Loucy (cell line): ENCODE measurements around the gene MST1.

Experiments used
- H2AFZ ChIP-seq: fragments of 200-600 bp; sonication (generic); 2 replicates; pipeline ENCODE4 v1.6.0; 2016; ENCODE audit warnings: antibody characterized with exemption, mild to moderate bottlenecking, low read length, moderate library complexity
- H3F3A ChIP-seq: fragments of 200-600 bp; 2 replicates; pipeline ENCODE4 v1.6.0; 2016; ENCODE audit warnings: antibody characterized with exemption, low read depth, mild to moderate bottlenecking
- H3K27me3 ChIP-seq: fragments of 200-600 bp; sonication (generic); 2 replicates; pipeline ENCODE4 v1.6.1; 2014; ENCODE audit warnings: low read length, mild to moderate bottlenecking; ENCODE audit not compliant: insufficient read depth, poor library complexity, severe bottlenecking
- H3K36me3 ChIP-seq: fragments of 200-600 bp; sonication (generic); 2 replicates; pipeline ENCODE4 v1.6.1; 2016; ENCODE audit warnings: low read length; ENCODE audit not compliant: insufficient read depth
- H3K4me1 ChIP-seq: fragments of 200-600 bp; sonication (generic); 2 replicates; pipeline ENCODE4 v1.5.1; 2014; ENCODE audit warnings: low read length, mild to moderate bottlenecking; ENCODE audit not compliant: insufficient read depth, poor library complexity, severe bottlenecking
- H3K4me2 ChIP-seq: fragments of 200-600 bp; sonication (generic); 2 replicates; pipeline ENCODE4 v1.6.0; 2014; ENCODE audit warnings: antibody characterized with exemption, low read length, low read depth, mild to moderate bottlenecking; ENCODE audit not compliant: poor library complexity, severe bottlenecking
- H3K4me3 ChIP-seq: fragments of 200-600 bp; sonication (generic); 2 replicates; pipeline ENCODE4 v1.5.1; 2014; ENCODE audit warnings: low read length, mild to moderate bottlenecking, mixed read lengths; ENCODE audit not compliant: poor library complexity, severe bottlenecking
- H3K79me2 ChIP-seq: fragments of 200-600 bp; sonication (generic); 2 replicates; pipeline ENCODE4 v1.6.1; 2014; ENCODE audit warnings: low read length; ENCODE audit not compliant: insufficient read depth
- H3K9ac ChIP-seq: fragments of 200-600 bp; sonication (generic); 2 replicates; pipeline ENCODE4 v1.6.0; 2014; ENCODE audit warnings: mild to moderate bottlenecking, low read depth, low read length, moderate library complexity; ENCODE audit not compliant: poor library complexity, severe bottlenecking
- H3K9me2 ChIP-seq: fragments of 200-600 bp; sonication (generic); replicated peaks from 2 replicates; pipeline ENCODE4 v1.6.1; 2016; ENCODE audit warnings: low read depth, low read length, mixed read lengths
- H3K9me3 ChIP-seq: fragments of 200-600 bp; sonication (generic); 2 replicates; pipeline ENCODE4 v1.6.1; 2014; ENCODE audit warnings: mild to moderate bottlenecking, antibody characterized with exemption, low read length, low read depth; ENCODE audit not compliant: insufficient read depth
- H4K20me1 ChIP-seq: fragments of 200-600 bp; sonication (generic); 2 replicates; pipeline ENCODE4 v1.6.0; 2014; ENCODE audit warnings: antibody characterized with exemption, low read length, mild to moderate bottlenecking; ENCODE audit not compliant: insufficient read depth, poor library complexity, severe bottlenecking
- CTCF ChIP-seq: fragments of 200-600 bp; sonication (generic); conservative IDR thresholded peaks from 2 replicates; pipeline ENCODE4 v1.5.1; 2014; ENCODE audit warnings: mild to moderate bottlenecking, antibody characterized with exemption, low read length
- EZH2phosphoT487 ChIP-seq: fragments of 200-600 bp; IDR thresholded peaks from 2 replicates; pipeline ENCODE4 v1.6.1; 2018; ENCODE audit warnings: antibody characterized with exemption, mild to moderate bottlenecking, moderate library complexity, borderline replicate concordance

The MST1 gene

GRCh38 chr3:49701388-49702077 is 12.3 kb upstream of the MST1 start:
- Histone ChIP-seq H4K20me1 (no peaks in the 10 kb centered on the region), H3K4me1 (no peaks in the 10 kb centered on the region), H3K79me2 (no peaks in the 10 kb centered on the region), H3K9me3 (no peaks in the 10 kb centered on the region), H3K9ac (no peak overlapping the region), H3F3A (no peaks in the 10 kb centered on the region), H3K4me3 (no peak overlapping the region), H3K27me3 (no peaks in the 10 kb centered on the region), H3K4me2 (no peak overlapping the region), H3K9me2 (no peaks in the 10 kb centered on the region), H2AFZ (no peak overlapping the region), H3K36me3 (no peaks in the 10 kb centered on the region; the same call in 1 of the 2 replicates)
- TF ChIP-seq EZH2phosphoT487, result no peak
- TF ChIP-seq CTCF, result peak; percentile 64

GRCh38 chr3:49700453-49701128 is 11.3 kb upstream of the MST1 start:
- Histone ChIP-seq H3K4me1 (no peaks in the 10 kb centered on the region), H3K4me3 (no peak overlapping the region), H3K27me3 (no peaks in the 10 kb centered on the region), H3K79me2 (no peaks in the 10 kb centered on the region), H3K9me2 (no peaks in the 10 kb centered on the region), H3K9me3 (no peaks in the 10 kb centered on the region), H2AFZ (no peak overlapping the region), H3K9ac (no peak overlapping the region), H4K20me1 (no peaks in the 10 kb centered on the region), H3K4me2 (no peak overlapping the region), H3F3A (no peaks in the 10 kb centered on the region), H3K36me3 (no peaks in the 10 kb centered on the region; the same call in 1 of the 2 replicates)
- TF ChIP-seq CTCF, result peak; percentile 48; the same call in 1 of the 2 replicates
- TF ChIP-seq EZH2phosphoT487, result no peak

GRCh38 chr3:49700014-49700413 is 10.7 kb upstream of the MST1 start:
- Histone ChIP-seq H3K79me2 (no peaks in the 10 kb centered on the region), H3K27me3 (no peaks in the 10 kb centered on the region), H2AFZ (no peak overlapping the region), H4K20me1 (no peaks in the 10 kb centered on the region), H3K9ac (no peak overlapping the region), H3K4me3 (no peak overlapping the region), H3F3A (no peaks in the 10 kb centered on the region), H3K4me1 (no peaks in the 10 kb centered on the region), H3K4me2 (no peak overlapping the region), H3K9me3 (no peaks in the 10 kb centered on the region), H3K36me3 (no peaks in the 10 kb centered on the region; the same call in 1 of the 2 replicates), H3K9me2 (no peaks in the 10 kb centered on the region)
- TF ChIP-seq CTCF, result no peak
- TF ChIP-seq EZH2phosphoT487, result no peak
